Gastrocnemius medialis (tissue), 4 donors: ENCODE measurements around the gene CNTNAP3. TPM values are rescaled to one million over a fixed set of nuclear protein-coding genes. Genes with fewer than 3 reads are reported as not detected.
"Not testable (repeated sequence)": the region's sequence is repeated elsewhere in the genome, so short reads cannot be mapped to it uniquely, and the experiment has no call there.

ENCODE experiments used
- ATAC-seq, 2 donors: fragments of 150-250 bp; one replicate each; pipeline ENCODE4 v1.9.1; 2016
- DNase-seq, 2 donors: peaks; one replicate each; pipeline ENCODE4 v3.0.0-alpha.2; 2019
- H3K27ac ChIP-seq, 4 donors: fragments of 200-600 bp; sonication (generic); 1 replicate in 1 of 4; 2 replicates in 3 of 4; pipeline ENCODE4 v1.5.1; 2016 to 2018; ENCODE audit warnings: mild to moderate bottlenecking in 2 of 4, moderate library complexity in 1 of 4
- H3K27me3 ChIP-seq, 3 donors: fragments of 200-600 bp; sonication (generic) in 2 of 3; 1 replicate in 1 of 3; 2 replicates in 2 of 3; pipeline versions ENCODE4 v1.5.1 to v1.6.0; 2016 to 2019; ENCODE audit warnings: mild to moderate bottlenecking in 1 of 3, moderate library complexity in 1 of 3
- H3K36me3 ChIP-seq, 2 donors: fragments of 200-600 bp; sonication (generic) in 1 of 2; one replicate each; pipeline ENCODE4 v1.5.1; 2017 to 2018
- H3K4me1 ChIP-seq, 2 donors: fragments of 200-600 bp; sonication (generic) in 1 of 2; one replicate each; pipeline ENCODE4 v1.5.1; 2016 to 2017; ENCODE audit warnings: mild to moderate bottlenecking in 2 of 2
- H3K4me3 ChIP-seq, 4 donors: fragments of 200-600 bp; sonication (generic) in 3 of 4; 1 replicate in 1 of 4; 2 replicates in 3 of 4; pipeline ENCODE4 v1.5.1; 2016 to 2019; ENCODE audit warnings: mild to moderate bottlenecking in 2 of 4
- H3K9me3 ChIP-seq, 3 donors: fragments of 200-600 bp; sonication (generic) in 2 of 3; 1 replicate in 1 of 3; 2 replicates in 2 of 3; pipeline ENCODE4 v1.5.1; 2016 to 2019
- CTCF ChIP-seq, 5 experiments: fragments of 450-650 bp in 3 of 5; fragments of 200-600 bp in 2 of 5; sonication (generic) in 2 of 5; IDR thresholded peaks in 4 of 5; conservative IDR thresholded peaks in 1 of 5; 1 replicate in 4 of 5; 2 replicates in 1 of 5; pipeline ENCODE4 v1.5.1; 2016 to 2019; ENCODE audit warnings: antibody characterized with exemption in 5 of 5, mild to moderate bottlenecking in 3 of 5, moderate library complexity in 3 of 5
- POLR2A ChIP-seq, 2 donors: fragments of 450-650 bp; IDR thresholded peaks; one replicate each; pipeline ENCODE4 v1.6.1; 2017; ENCODE audit warnings: antibody characterized with exemption in 2 of 2, mild to moderate bottlenecking in 2 of 2, moderate library complexity in 2 of 2
- in situ Hi-C, 4 donors: fragments of 200-750 bp; cut with MboI; loops; one replicate each; pipeline versions ENCODE4 v1.15.0 to v1.8.0; 2017; ENCODE audit warnings: low sequenced_read_pairs in 4 of 4
- intact Hi-C: fragments of 100-400 bp; cut with DNase I; formaldehyde crosslinking; loops from one replicate; pipeline ENCODE4 v1.15.1; 2023; ENCODE audit warnings: low total_unique reads
- total RNA-seq, 4 donors: library from RNA; depleted of rRNA; stranded (reverse); fragments of >200 nt; gene quantifications; one replicate each; pipeline versions ENCODE4 v1.1.0 to v1.2.3, GENCODE V29; 2016

CNTNAP3 gene
- total RNA-seq, 4 donors from 2014 or later: 0.29 to 0.92 (median 0.47) TPM; not detected in 1

GRCh38 chr9:39132826-39133552 lies 155.0 kb downstream of the CNTNAP3 start:
- intact Hi-C loops, H3K4me3 ChIP-seq, H3K9me3 ChIP-seq, H3K27ac ChIP-seq, H3K27me3 ChIP-seq, ATAC-seq, H3K4me1 ChIP-seq, in situ Hi-C loops, DNase-seq, H3K36me3 ChIP-seq: not testable (repeated sequence)

- intact Hi-C loops, H3K9me3 ChIP-seq, H3K4me3 ChIP-seq, DNase-seq, in situ Hi-C loops, H3K27ac ChIP-seq, H3K4me1 ChIP-seq, H3K36me3 ChIP-seq, H3K27me3 ChIP-seq, ATAC-seq: not testable (repeated sequence)
Observed at GRCh38 chr9:39121401-39121800, 166.6 kb downstream of the CNTNAP3 start.

GRCh38 chr9:39111746-39112145 lies 176.2 kb downstream of the CNTNAP3 start:
- H3K36me3 ChIP-seq, H3K4me1 ChIP-seq, DNase-seq, H3K4me3 ChIP-seq, H3K27ac ChIP-seq, intact Hi-C loops, ATAC-seq, H3K27me3 ChIP-seq, H3K9me3 ChIP-seq, in situ Hi-C loops: not testable (repeated sequence)

GRCh38 chr9:39108145-39108544 lies 179.8 kb downstream of the CNTNAP3 start:
- ATAC-seq (no peak), DNase-seq (no peak)
- Histone ChIP-seq H3K36me3 (no peaks in the 10 kb centered on the region), H3K4me1 (no peaks in the 10 kb centered on the region), H3K9me3 (no peaks in the 10 kb centered on the region), H3K27ac (no peak overlapping the region), H3K27me3 (no peaks in the 10 kb centered on the region), H3K4me3 (no peak overlapping the region)
- TF ChIP-seq POLR2A (IDR thresholded peaks at IDR 0.05) (no peak), CTCF (IDR thresholded peaks at IDR 0.05 in 4 of 5, conservative IDR thresholded peaks at IDR 0.05 in 1 of 5) (no peak)
- in situ Hi-C loops (no loop called here), intact Hi-C loops (no loop called here)

- intact Hi-C loops, H3K4me3 ChIP-seq, H3K36me3 ChIP-seq, H3K27me3 ChIP-seq, H3K27ac ChIP-seq, ATAC-seq, H3K9me3 ChIP-seq, H3K4me1 ChIP-seq, DNase-seq, in situ Hi-C loops: not testable (repeated sequence)
Observed at GRCh38 chr9:39097208-39097607, 190.8 kb downstream of the CNTNAP3 start.

- in situ Hi-C loops, H3K4me3 ChIP-seq, H3K27ac ChIP-seq, intact Hi-C loops, DNase-seq, H3K4me1 ChIP-seq, H3K9me3 ChIP-seq, ATAC-seq, H3K27me3 ChIP-seq, H3K36me3 ChIP-seq: not testable (repeated sequence)
Observed at GRCh38 chr9:39085311-39085710, 202.7 kb downstream of the CNTNAP3 start.

- H3K27me3 ChIP-seq, H3K27ac ChIP-seq, intact Hi-C loops, ATAC-seq, H3K4me1 ChIP-seq, DNase-seq, H3K4me3 ChIP-seq, H3K36me3 ChIP-seq, H3K9me3 ChIP-seq, in situ Hi-C loops: not testable (repeated sequence)
Observed at GRCh38 chr9:39082574-39082973, 205.4 kb downstream of the CNTNAP3 start.

- H3K9me3 ChIP-seq, H3K4me1 ChIP-seq, in situ Hi-C loops, DNase-seq, H3K27ac ChIP-seq, H3K27me3 ChIP-seq, H3K4me3 ChIP-seq, intact Hi-C loops, H3K36me3 ChIP-seq, ATAC-seq: not testable (repeated sequence)
Observed at GRCh38 chr9:39080081-39080480, 207.9 kb downstream of the CNTNAP3 start.

GRCh38 chr9:39078621-39079256 lies 209.2 kb downstream of the CNTNAP3 start:
- H3K4me3 ChIP-seq, H3K36me3 ChIP-seq, H3K27ac ChIP-seq, H3K27me3 ChIP-seq, H3K9me3 ChIP-seq, H3K4me1 ChIP-seq, DNase-seq, in situ Hi-C loops, ATAC-seq, intact Hi-C loops: not testable (repeated sequence)

GRCh38 chr9:39073537-39073936 lies 214.4 kb downstream of the CNTNAP3 start:
- intact Hi-C loops, in situ Hi-C loops: not testable (repeated sequence)

GRCh38 chr9:39067683-39068082 lies 220.3 kb downstream of the CNTNAP3 start:
- H3K27ac ChIP-seq, ATAC-seq, DNase-seq, H3K36me3 ChIP-seq, H3K9me3 ChIP-seq, intact Hi-C loops, in situ Hi-C loops, H3K4me1 ChIP-seq, H3K27me3 ChIP-seq, H3K4me3 ChIP-seq: not testable (repeated sequence)

More at GRCh38 chr9:39073537-39073936, 214.4 kb downstream of the CNTNAP3 start:
- not testable (repeated sequence) for H3K9me3 ChIP-seq, ATAC-seq, H3K4me3 ChIP-seq, DNase-seq, H3K27ac ChIP-seq, H3K36me3 ChIP-seq, H3K4me1 ChIP-seq, H3K27me3 ChIP-seq
